ENCODE results near the gene TM7SF3.

TM7SF3 gene

GRCh38 chr12:27009881-27010301 lies 4.3 kb downstream of the TM7SF3 start:
- no peak overlapping the region for H3K27ac ChIP-seq (ENCODE audit: low read length)
- H3K79me2 ChIP-seq (ENCODE audit: low read length): peaks cover 8% of the 10 kb centered on the region; the same call in 1 of the 2 replicates
- H3K4me2 ChIP-seq (ENCODE audit: low read length): no peak overlapping the region
- H3K4me1 ChIP-seq (ENCODE audit: low read length): peaks cover 24% of the 10 kb centered on the region
- H3K4me3 ChIP-seq (ENCODE audit: low read length): no peak overlapping the region
- H3K9me3 ChIP-seq (ENCODE audit: insufficient read depth, low read length): no peaks in the 10 kb centered on the region
- H3K36me3 ChIP-seq (replicated peaks; ENCODE audit: low read depth, low read length): no peaks in the 10 kb centered on the region
- H4K20me1 ChIP-seq (ENCODE audit: insufficient read depth, low read length): no peaks in the 10 kb centered on the region
- H3K9ac ChIP-seq (ENCODE audit: low read length): no peak overlapping the region
- H2AFZ ChIP-seq (ENCODE audit: low read depth, low read length): no peak overlapping the region
- H3K27me3 ChIP-seq (ENCODE audit: low read depth, low read length): no peaks in the 10 kb centered on the region
- TF ChIP-seq EZH2phosphoT487 (IDR thresholded peaks at IDR 0.05; ENCODE audit: low read depth): no peak
- TF ChIP-seq, protein P1, sequence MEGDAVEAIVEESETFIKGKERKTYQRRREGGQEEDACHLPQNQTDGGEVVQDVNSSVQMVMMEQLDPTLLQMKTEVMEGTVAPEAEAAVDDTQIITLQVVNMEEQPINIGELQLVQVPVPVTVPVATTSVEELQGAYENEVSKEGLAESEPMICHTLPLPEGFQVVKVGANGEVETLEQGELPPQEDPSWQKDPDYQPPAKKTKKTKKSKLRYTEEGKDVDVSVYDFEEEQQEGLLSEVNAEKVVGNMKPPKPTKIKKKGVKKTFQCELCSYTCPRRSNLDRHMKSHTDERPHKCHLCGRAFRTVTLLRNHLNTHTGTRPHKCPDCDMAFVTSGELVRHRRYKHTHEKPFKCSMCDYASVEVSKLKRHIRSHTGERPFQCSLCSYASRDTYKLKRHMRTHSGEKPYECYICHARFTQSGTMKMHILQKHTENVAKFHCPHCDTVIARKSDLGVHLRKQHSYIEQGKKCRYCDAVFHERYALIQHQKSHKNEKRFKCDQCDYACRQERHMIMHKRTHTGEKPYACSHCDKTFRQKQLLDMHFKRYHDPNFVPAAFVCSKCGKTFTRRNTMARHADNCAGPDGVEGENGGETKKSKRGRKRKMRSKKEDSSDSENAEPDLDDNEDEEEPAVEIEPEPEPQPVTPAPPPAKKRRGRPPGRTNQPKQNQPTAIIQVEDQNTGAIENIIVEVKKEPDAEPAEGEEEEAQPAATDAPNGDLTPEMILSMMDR (IDR thresholded peaks at IDR 0.05; ENCODE audit: low read depth, low read length): peak; percentile 42

DNA sequence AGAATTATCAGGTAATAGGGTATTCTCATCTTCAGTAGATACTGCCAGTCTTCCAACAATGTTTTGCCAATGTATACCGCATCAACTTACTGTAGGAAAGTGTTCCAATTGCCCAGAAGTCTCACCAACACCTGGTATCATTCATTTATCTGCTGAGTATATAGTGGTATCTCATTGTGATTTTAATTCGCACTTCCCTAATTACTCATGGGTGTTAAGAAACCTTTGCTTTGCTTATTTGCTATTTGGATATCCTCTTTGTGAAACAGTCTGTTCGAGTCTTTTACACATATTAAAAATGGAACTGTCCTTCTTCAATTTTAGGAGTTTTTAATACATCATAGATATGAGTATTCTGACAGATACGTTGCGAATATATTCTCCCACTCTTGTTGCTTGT lies 6.1 kb downstream of the TM7SF3 start:
- no peak overlapping the region for H2AFZ ChIP-seq (ENCODE audit: low read depth, low read length)
- no peaks in the 10 kb centered on the region for H3K36me3 ChIP-seq (replicated peaks; ENCODE audit: low read depth, low read length)
- no peak for TF ChIP-seq EZH2phosphoT487 (IDR thresholded peaks at IDR 0.05; ENCODE audit: low read depth)
- TF ChIP-seq, protein P1 (IDR thresholded peaks at IDR 0.05; ENCODE audit: low read depth, low read length): no peak
- H3K9ac ChIP-seq (ENCODE audit: low read length): no peak overlapping the region
- no peaks in the 10 kb centered on the region for H3K9me3 ChIP-seq (ENCODE audit: insufficient read depth, low read length)
- peaks cover 7% of the 10 kb centered on the region; the same call in 1 of the 2 replicates for H3K79me2 ChIP-seq (ENCODE audit: low read length)
- H4K20me1 ChIP-seq (ENCODE audit: insufficient read depth, low read length): no peaks in the 10 kb centered on the region
- no peak overlapping the region for H3K27ac ChIP-seq (ENCODE audit: low read length)
- no peak overlapping the region for H3K4me2 ChIP-seq (ENCODE audit: low read length)
- H3K27me3 ChIP-seq (ENCODE audit: low read depth, low read length): no peaks in the 10 kb centered on the region
- peaks cover 16% of the 10 kb centered on the region for H3K4me1 ChIP-seq (ENCODE audit: low read length)
- H3K4me3 ChIP-seq (ENCODE audit: low read length): no peak overlapping the region

DNA sequence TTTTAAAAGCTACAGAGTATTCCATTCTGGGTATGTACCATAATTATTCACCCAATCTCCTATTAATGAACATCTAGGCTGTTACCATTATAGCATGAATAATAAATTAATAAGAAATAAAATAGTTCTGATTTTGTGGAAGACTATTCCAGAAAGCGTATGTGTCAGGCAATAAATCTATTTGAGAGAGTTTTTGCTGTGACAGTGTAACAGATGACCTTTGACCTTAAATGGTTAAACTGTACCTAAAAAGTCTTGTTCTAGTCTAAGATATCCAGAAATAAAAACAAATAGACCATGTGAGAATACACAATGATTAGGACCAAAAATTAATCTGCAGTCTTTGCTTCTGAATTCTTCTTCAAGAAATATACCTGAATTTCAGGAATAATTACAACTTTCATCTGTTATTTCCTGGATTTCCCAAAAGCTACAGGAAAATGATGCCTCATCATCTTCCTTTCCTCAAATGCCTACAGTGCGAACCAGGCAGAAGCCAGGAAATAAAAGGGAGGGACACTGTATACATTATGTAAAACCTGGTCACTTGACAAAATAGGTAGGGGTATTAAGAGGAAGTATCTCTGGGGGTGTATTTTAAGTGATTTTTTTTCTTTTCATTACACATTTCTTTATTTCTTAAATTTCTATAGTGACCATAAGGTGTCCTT lies 7.3 kb downstream of the TM7SF3 start:
- Histone ChIP-seq H3K4me1 (ENCODE audit: low read length) (peaks cover 10% of the 10 kb centered on the region), H3K4me2 (ENCODE audit: low read length) (no peak overlapping the region), H3K9ac (ENCODE audit: low read length) (no peak overlapping the region), H3K36me3 (replicated peaks; ENCODE audit: low read depth, low read length) (no peaks in the 10 kb centered on the region), H3K9me3 (ENCODE audit: insufficient read depth, low read length) (no peaks in the 10 kb centered on the region), H3K4me3 (ENCODE audit: low read length) (no peak overlapping the region), H4K20me1 (ENCODE audit: insufficient read depth, low read length) (no peaks in the 10 kb centered on the region), H3K27ac (ENCODE audit: low read length) (no peak overlapping the region), H2AFZ (ENCODE audit: low read depth, low read length) (no peak overlapping the region), H3K27me3 (ENCODE audit: low read depth, low read length) (no peaks in the 10 kb centered on the region), H3K79me2 (ENCODE audit: low read length) (peaks cover 4% of the 10 kb centered on the region; the same call in 1 of the 2 replicates)
- TF ChIP-seq, protein P1 (IDR thresholded peaks at IDR 0.05; ENCODE audit: low read depth, low read length): no peak
- TF ChIP-seq EZH2phosphoT487 (IDR thresholded peaks at IDR 0.05; ENCODE audit: low read depth): no peak

GRCh38 chr12:27005495-27005894 lies 8.7 kb downstream of the TM7SF3 start:
- no peak overlapping the region for H3K4me2 ChIP-seq (ENCODE audit: low read length)
- no peaks in the 10 kb centered on the region for H3K9me3 ChIP-seq (ENCODE audit: insufficient read depth, low read length)
- H3K36me3 ChIP-seq (replicated peaks; ENCODE audit: low read depth, low read length): no peaks in the 10 kb centered on the region
- no peak overlapping the region for H3K9ac ChIP-seq (ENCODE audit: low read length)
- no peak overlapping the region for H3K4me3 ChIP-seq (ENCODE audit: low read length)
- peaks cover 10% of the 10 kb centered on the region for H3K4me1 ChIP-seq (ENCODE audit: low read length)
- no peak overlapping the region for H2AFZ ChIP-seq (ENCODE audit: low read depth, low read length)
- no peaks in the 10 kb centered on the region for H3K27me3 ChIP-seq (ENCODE audit: low read depth, low read length)
- peaks cover 4% of the 10 kb centered on the region; the same call in 1 of the 2 replicates for H3K79me2 ChIP-seq (ENCODE audit: low read length)
- no peak overlapping the region for H3K27ac ChIP-seq (ENCODE audit: low read length)
- H4K20me1 ChIP-seq (ENCODE audit: insufficient read depth, low read length): no peaks in the 10 kb centered on the region
- TF ChIP-seq, protein P1 (IDR thresholded peaks at IDR 0.05; ENCODE audit: low read depth, low read length): no peak
- TF ChIP-seq EZH2phosphoT487 (IDR thresholded peaks at IDR 0.05; ENCODE audit: low read depth): no peak
